OCI-LY7 (cell line): Measurements from ENCODE around the gene YTHDF2. TPM values are rescaled to one million over a fixed set of nuclear protein-coding genes. Genes with fewer than 3 reads are reported as not detected.
A peak's percentile ranks its signal among the peaks of the same experiment; 100 is the strongest.
"Not testable (repeated sequence)": the region's sequence is repeated elsewhere in the genome, so short reads cannot be mapped to it uniquely, and the experiment has no call there.

Source experiments
- Bru-seq: library from RNA; stranded (reverse); fragments of 400-500 nt; gene quantifications from one replicate; lab custom pipeline; 2021; lab: Mats Ljungman, UMichigan
- BruChase-seq, 2 experiments: library from RNA; stranded (reverse); fragments of 400-500 nt; gene quantifications; one replicate each; lab custom pipeline; 2021; lab: Mats Ljungman, UMichigan
- BruUV-seq: library from RNA; stranded (reverse); fragments of 400-500 nt; replicated peaks from 2 replicates; lab custom pipeline; 2021; lab: Mats Ljungman, UMichigan
- CTCF ChIA-PET: fragments of 300-600 bp; sonication (Branson Sonifier 250); formaldehyde crosslinking; loops from one replicate; lab custom pipeline; 2022; ENCODE audit warnings: antibody characterized with exemption; ENCODE audit not compliant: unreplicated experiment; lab: Charles Lee
- POLR2A ChIA-PET: fragments of 300-600 bp; sonication (Branson Sonifier 250); formaldehyde crosslinking; loops from one replicate; lab custom pipeline; 2022; ENCODE audit warnings: antibody characterized with exemption; lab: Charles Lee
- DNase-seq: peaks from one replicate; pipeline ENCODE4 v3.0.0-alpha.2; 2015; ENCODE audit warnings: low spot score
- H2AFZ ChIP-seq: fragments of 200-600 bp; sonication (generic), shearing (Covaris generic); 2 replicates; pipeline ENCODE4 v1.6.1; 2014; ENCODE audit warnings: mild to moderate bottlenecking, antibody characterized with exemption, low read length, moderate library complexity
- H3K27ac ChIP-seq: fragments of 200-600 bp; sonication (generic); 2 replicates; pipeline ENCODE4 v1.5.1; 2014; ENCODE audit warnings: mixed run types, low read depth, mild to moderate bottlenecking, moderate library complexity, low read length, inconsistent platforms; ENCODE audit not compliant: poor library complexity, severe bottlenecking
- H3K36me3 ChIP-seq: fragments of 200-600 bp; sonication (generic); 2 replicates; pipeline ENCODE4 v1.6.1; 2014; ENCODE audit warnings: mild to moderate bottlenecking, antibody characterized with exemption, low read length, moderate library complexity, mixed read lengths; ENCODE audit not compliant: insufficient read depth
- H3K4me1 ChIP-seq: fragments of 200-600 bp; sonication (generic); 2 replicates; pipeline ENCODE4 v1.5.1; 2014; ENCODE audit warnings: mild to moderate bottlenecking, low read length; ENCODE audit not compliant: insufficient read depth, poor library complexity, severe bottlenecking
- H3K4me2 ChIP-seq: fragments of 200-600 bp; sonication (generic); 2 replicates; pipeline ENCODE4 v1.6.1; 2014; ENCODE audit warnings: mild to moderate bottlenecking, low read length
- H3K4me3 ChIP-seq: fragments of 200-600 bp; sonication (generic); 2 replicates; pipeline ENCODE4 v1.5.1; 2014; ENCODE audit warnings: mild to moderate bottlenecking, low read depth, low read length; ENCODE audit not compliant: poor library complexity, severe bottlenecking
- H3K79me2 ChIP-seq: fragments of 200-600 bp; sonication (generic); 2 replicates; pipeline ENCODE4 v1.6.1; 2016; ENCODE audit warnings: low read depth, mild to moderate bottlenecking, low read length, moderate library complexity, mixed read lengths; ENCODE audit not compliant: insufficient read depth
- H3K9me2 ChIP-seq: fragments of 200-600 bp; sonication (generic); 2 replicates; pipeline ENCODE4 v1.6.1; 2016; ENCODE audit warnings: mild to moderate bottlenecking, low read length, mixed read lengths; ENCODE audit not compliant: insufficient read depth
- H3K9me3 ChIP-seq: fragments of 200-600 bp; sonication (generic); 2 replicates; pipeline ENCODE4 v1.6.1; 2014; ENCODE audit warnings: mild to moderate bottlenecking, mixed run types, low read length, mixed read lengths
- H4K20me1 ChIP-seq: fragments of 200-600 bp; sonication (generic); 2 replicates; pipeline ENCODE4 v1.6.1; 2014; ENCODE audit warnings: mild to moderate bottlenecking, antibody characterized with exemption, low read length, moderate library complexity, mixed read lengths; ENCODE audit not compliant: insufficient read depth
- EZH2phosphoT487 ChIP-seq: fragments of 200-600 bp; sonication (generic); IDR thresholded peaks from 2 replicates; pipeline ENCODE4 v1.6.1; 2018; ENCODE audit warnings: low read depth, borderline replicate concordance, mild to moderate bottlenecking, mixed run types, antibody characterized with exemption, low read length, moderate library complexity, mixed read lengths
- intact Hi-C: fragments of 100-400 bp; cut with micrococcal nuclease; formaldehyde crosslinking; loops from one replicate; pipeline ENCODE4 v1.10.0; 2022; ENCODE audit not compliant: unreplicated experiment
- long read RNA-seq: library from polyadenylated mRNA; stranded (forward); transcript quantifications from one replicate; pipeline ENCODE4 v2.0.0, GENCODE V29; 2022
- total RNA-seq, 2 experiments: library from RNA; depleted of rRNA in 1 of 2; stranded (reverse); fragments of >200 nt in 1 of 2; shearing (Covaris generic) in 1 of 2; gene quantifications; 2 replicates each; pipeline ENCODE4 v1.2.3, GENCODE V29; 2014 to 2022
- TF ChIP-seq, protein P1 (sequence below): fragments of 200-600 bp; sonication (generic); conservative IDR thresholded peaks from 2 replicates; pipeline ENCODE4 v1.5.1; 2014; ENCODE audit warnings: mild to moderate bottlenecking, antibody characterized with exemption, low read length, moderate library complexity, mixed read lengths

YTHDF2 gene
- 46.6 and 57.9 TPM in 2 replicates for total RNA-seq (2014; rRNA removed; shearing (Covaris generic))
- 82.6 and 83.6 TPM in 2 replicates for total RNA-seq (2022)
- Bru-seq, nascent RNA = percentile 92 among the genes with signal in this experiment
- BruChase-seq, experiment 1, labeled RNA remaining after a 6-hour chase = percentile 93 among the genes with signal in this experiment
- BruChase-seq, experiment 2, labeled RNA remaining after a 2-hour chase = percentile 96 among the genes with signal in this experiment
- long read RNA-seq, transcript YTHDF2-206 (4 exons, 2,594 nt) = minor isoform, 6 of 208 reads
- long read RNA-seq, transcript YTHDF2-201 (5 exons, 2,925 nt) = major isoform, 180 of 208 reads
- long read RNA-seq, partial matches to known transcripts = 4 of 208 reads
- long read RNA-seq, other reads (novel, unspliced or antisense) = 17 of 208 reads

DNA sequence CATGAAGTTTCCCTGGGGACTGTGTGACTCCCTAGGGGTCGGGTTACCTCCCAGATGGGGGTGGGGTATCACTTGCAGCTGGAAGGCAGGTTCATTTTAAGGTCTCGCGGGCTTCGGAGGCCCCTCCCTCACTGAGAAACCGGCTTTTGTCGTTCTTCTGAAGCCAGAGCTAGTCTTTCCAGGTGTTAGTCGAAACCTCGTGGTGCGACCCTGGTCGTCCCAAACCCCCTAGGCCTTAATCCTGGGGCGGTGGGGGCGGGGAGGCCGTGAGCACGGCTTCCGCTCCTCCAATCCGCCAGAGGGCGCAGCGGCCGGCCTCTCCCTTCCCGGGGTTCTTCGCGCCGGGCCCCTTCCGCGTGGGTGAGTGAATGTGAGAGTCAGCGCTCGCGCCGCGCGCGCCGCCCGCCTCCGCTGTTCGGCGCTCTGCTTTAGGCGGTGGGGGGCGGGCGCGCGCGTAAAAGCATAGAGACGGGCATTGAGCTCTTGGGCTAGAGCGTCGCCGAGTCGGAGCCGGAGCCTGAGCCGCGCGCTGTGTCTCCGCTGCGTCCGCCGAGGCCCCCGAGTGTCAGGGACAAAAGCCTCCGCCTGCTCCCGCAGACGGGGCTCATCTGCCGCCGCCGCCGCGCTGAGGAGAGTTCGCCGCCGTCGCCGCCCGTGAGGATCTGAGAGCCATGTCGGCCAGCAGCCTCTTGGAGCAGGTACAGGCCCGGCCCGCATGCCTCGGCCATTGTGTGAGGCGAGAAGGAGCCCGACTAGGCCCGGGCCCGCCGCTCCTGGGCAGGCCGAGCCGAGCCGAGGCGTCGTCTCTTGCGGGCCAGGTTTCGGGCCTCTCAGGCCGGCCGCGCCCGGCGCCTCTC, at the start of gene YTHDF2:
Gene YTHDF2, plus strand, starts transcription at position 491 of the 857 bp plus-strand sequence. Its CDS starts 181 bp downstream, at position 672.
- TF ChIP-seq, protein P1, sequence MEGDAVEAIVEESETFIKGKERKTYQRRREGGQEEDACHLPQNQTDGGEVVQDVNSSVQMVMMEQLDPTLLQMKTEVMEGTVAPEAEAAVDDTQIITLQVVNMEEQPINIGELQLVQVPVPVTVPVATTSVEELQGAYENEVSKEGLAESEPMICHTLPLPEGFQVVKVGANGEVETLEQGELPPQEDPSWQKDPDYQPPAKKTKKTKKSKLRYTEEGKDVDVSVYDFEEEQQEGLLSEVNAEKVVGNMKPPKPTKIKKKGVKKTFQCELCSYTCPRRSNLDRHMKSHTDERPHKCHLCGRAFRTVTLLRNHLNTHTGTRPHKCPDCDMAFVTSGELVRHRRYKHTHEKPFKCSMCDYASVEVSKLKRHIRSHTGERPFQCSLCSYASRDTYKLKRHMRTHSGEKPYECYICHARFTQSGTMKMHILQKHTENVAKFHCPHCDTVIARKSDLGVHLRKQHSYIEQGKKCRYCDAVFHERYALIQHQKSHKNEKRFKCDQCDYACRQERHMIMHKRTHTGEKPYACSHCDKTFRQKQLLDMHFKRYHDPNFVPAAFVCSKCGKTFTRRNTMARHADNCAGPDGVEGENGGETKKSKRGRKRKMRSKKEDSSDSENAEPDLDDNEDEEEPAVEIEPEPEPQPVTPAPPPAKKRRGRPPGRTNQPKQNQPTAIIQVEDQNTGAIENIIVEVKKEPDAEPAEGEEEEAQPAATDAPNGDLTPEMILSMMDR = peak; percentile 91
- no peak for TF ChIP-seq EZH2phosphoT487
- Histone ChIP-seq H3K4me3 (peak within 1 kb of the TSS; percentile 88), H3K9me2 (no peaks in the 10 kb centered on the region), H3K79me2 (peaks cover 47% of the 10 kb centered on the region), H3K9me3 (no peaks in the 10 kb centered on the region), H4K20me1 (peaks cover 31% of the 10 kb centered on the region), H3K4me2 (peak within 1 kb of the TSS; percentile 97), H3K27ac (peak within 1 kb of the TSS; percentile 78), H2AFZ (peak within 1 kb of the TSS; percentile 90), H3K36me3 (peaks cover 41% of the 10 kb centered on the region), H3K4me1 (peaks cover 31% of the 10 kb centered on the region)
- ChIA-PET POLR2A (interaction anchor here (0.5 to 2.3 kb wide), 12 partner anchors 9 to 327 kb away, joined by 3 to 9 read pairs (median 4); partner anchors contain the start of genes GMEB1 and TAF12), CTCF (interaction anchor here (0.6 to 1.8 kb wide), 6 partner anchors 14 to 541 kb away, joined by 3 to 12 read pairs (median 6); partner anchors contain the start of gene TAF12)
- DNase-seq = peak; percentile 99
- intact Hi-C loops = loop anchor here (1.0 kb wide), 3 partner anchors 67 to 93 kb away; partner anchors contain the start of genes RNU11 and TAF12
- BruUV-seq = no TSS peak

DNA sequence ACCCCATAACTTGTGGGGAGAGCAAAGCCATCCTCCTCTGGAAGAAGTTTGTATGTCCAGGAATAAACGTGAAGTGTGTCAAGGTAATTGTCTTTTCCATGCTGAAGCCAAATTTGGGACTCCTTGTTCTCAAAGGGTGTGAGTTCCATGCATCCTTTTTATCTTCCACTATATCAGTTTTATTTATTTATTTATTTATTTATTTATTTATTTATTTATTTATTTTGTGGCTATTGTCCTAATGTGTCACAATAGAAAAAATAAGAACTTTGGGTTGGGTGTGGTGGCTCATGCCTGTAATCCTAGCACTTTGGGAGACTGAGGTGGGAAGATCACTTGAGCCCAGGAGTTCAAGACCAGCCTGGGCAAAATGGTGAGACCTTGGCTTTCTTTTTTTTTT, 45.1 kb upstream of the YTHDF2 start:
- POLR2A ChIA-PET = interaction anchor here (0.6 to 1.0 kb wide), 2 partner anchors 9 kb away, joined by 4 to 5 read pairs; no protein-coding TSS in a partner anchor
- H3K4me3 ChIP-seq, H3K4me2 ChIP-seq, DNase-seq, H3K4me1 ChIP-seq, H3K79me2 ChIP-seq, intact Hi-C loops, H2AFZ ChIP-seq, BruUV-seq, CTCF ChIA-PET, H3K9me3 ChIP-seq, H4K20me1 ChIP-seq, H3K27ac ChIP-seq, H3K9me2 ChIP-seq: not testable (repeated sequence)
- peaks cover 80% of the 10 kb centered on the region for H3K36me3 ChIP-seq

DNA sequence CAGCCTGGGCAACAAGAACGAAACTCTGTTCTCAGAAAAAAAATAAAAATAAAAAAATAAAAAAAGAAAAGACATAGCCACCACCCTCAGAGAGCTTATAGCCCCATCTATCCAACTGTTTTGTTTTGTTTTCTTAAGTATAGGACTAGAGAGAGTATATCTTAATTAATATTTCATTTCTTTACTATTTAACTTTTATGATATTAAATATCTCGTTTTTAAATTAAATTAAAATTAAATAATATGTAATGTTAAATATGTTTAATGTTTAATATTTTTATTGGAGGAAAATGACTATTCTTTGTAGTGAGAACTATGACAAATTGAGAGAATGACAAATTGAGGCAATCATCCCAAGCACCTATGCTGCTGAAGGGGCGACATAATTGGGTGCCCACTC, 33.1 kb upstream of the YTHDF2 start:
- no peaks in the 10 kb centered on the region for H4K20me1 ChIP-seq
- no peaks in the 10 kb centered on the region for H3K4me1 ChIP-seq
- no peaks in the 10 kb centered on the region for H3K9me3 ChIP-seq
- intact Hi-C loops = no loop called here
- peaks cover 79% of the 10 kb centered on the region for H3K36me3 ChIP-seq
- no peak for TF ChIP-seq EZH2phosphoT487
- TF ChIP-seq, protein P1 = no peak
- CTCF ChIA-PET = no interaction called here
- H3K4me3 ChIP-seq = no peak overlapping the region
- H3K4me2 ChIP-seq = no peak overlapping the region
- H2AFZ ChIP-seq = no peak overlapping the region
- H3K27ac ChIP-seq = no peak overlapping the region
- no peaks in the 10 kb centered on the region for H3K9me2 ChIP-seq
- no TSS peak for BruUV-seq
- POLR2A ChIA-PET = no interaction called here
- H3K79me2 ChIP-seq = no peaks in the 10 kb centered on the region
- DNase-seq = no peak
